Breast epithelium (tissue), 4 donors: Measurements from ENCODE around the gene GPR15LG. TPM values are rescaled to one million over a fixed set of nuclear protein-coding genes. Genes with fewer than 3 reads are reported as not detected.
A peak's percentile ranks its signal among the peaks of the same experiment; 100 is the strongest.

Source experiments
- DNase-seq, 2 donors: peaks; one replicate each; pipeline ENCODE4 v3.0.0-alpha.2; 2019; ENCODE audit warnings: low spot score in 2 of 2
- H3K27ac ChIP-seq, 2 donors: fragments of 200-600 bp; sonication (generic) in 1 of 2; one replicate each; pipeline ENCODE4 v1.5.1; 2016 to 2019; ENCODE audit warnings: mild to moderate bottlenecking in 1 of 2
- H3K27me3 ChIP-seq, 2 donors: fragments of 200-600 bp; sonication (generic) in 1 of 2; one replicate each; pipeline versions ENCODE4 v1.5.1 to v1.6.0; 2017 to 2019; ENCODE audit warnings: control low read depth in 1 of 2, mild to moderate bottlenecking in 1 of 2
- H3K36me3 ChIP-seq: fragments of 200-600 bp; one replicate; pipeline ENCODE4 v1.5.1; 2019
- H3K4me1 ChIP-seq, 2 donors: fragments of 200-600 bp; sonication (generic); one replicate each; pipeline ENCODE4 v1.5.1; 2016 to 2019; ENCODE audit warnings: control low read depth in 1 of 2
- H3K4me3 ChIP-seq, 3 donors: fragments of 200-600 bp; sonication (generic); 1 replicate in 2 of 3; 2 replicates in 1 of 3; pipeline ENCODE4 v1.5.1; 2016 to 2019; ENCODE audit warnings: mild to moderate bottlenecking in 3 of 3, moderate library complexity in 2 of 3
- H3K9me3 ChIP-seq, 2 donors: fragments of 200-600 bp; sonication (generic) in 1 of 2; one replicate each; pipeline ENCODE4 v1.5.1; 2016 to 2019; ENCODE audit warnings: control low read depth in 1 of 2
- POLR2A ChIP-seq: fragments of 450-650 bp; IDR thresholded peaks from one replicate; pipeline ENCODE4 v1.6.1; 2016; ENCODE audit warnings: antibody characterized with exemption, mild to moderate bottlenecking, moderate library complexity
- POLR2AphosphoS5 ChIP-seq, 3 donors: sonication (generic); formaldehyde crosslinking; IDR thresholded peaks; one replicate each; pipeline ENCODE4 v1.6.1; 2017; ENCODE audit warnings: antibody characterized with exemption in 3 of 3
- intact Hi-C: fragments of 100-400 bp; cut with DNase I; formaldehyde crosslinking; loops from one replicate; pipeline ENCODE4 v1.15.1; 2023; ENCODE audit warnings: low total_unique reads
- total RNA-seq, 3 donors: library from RNA; depleted of rRNA; stranded (reverse); fragments of >200 nt; gene quantifications; one replicate each; pipeline ENCODE4 v1.1.0, GENCODE V29; 2016
- TF ChIP-seq, protein P1 (sequence below), 3 donors: fragments of 450-650 bp; IDR thresholded peaks; one replicate each; pipeline ENCODE4 v1.5.1; 2016 to 2017; ENCODE audit warnings: antibody characterized with exemption in 3 of 3, mild to moderate bottlenecking in 3 of 3, moderate library complexity in 3 of 3

The GPR15LG gene
- total RNA-seq, 3 donors from 2014 or later, result 1.3 TPM; not detected in 2

DNA sequence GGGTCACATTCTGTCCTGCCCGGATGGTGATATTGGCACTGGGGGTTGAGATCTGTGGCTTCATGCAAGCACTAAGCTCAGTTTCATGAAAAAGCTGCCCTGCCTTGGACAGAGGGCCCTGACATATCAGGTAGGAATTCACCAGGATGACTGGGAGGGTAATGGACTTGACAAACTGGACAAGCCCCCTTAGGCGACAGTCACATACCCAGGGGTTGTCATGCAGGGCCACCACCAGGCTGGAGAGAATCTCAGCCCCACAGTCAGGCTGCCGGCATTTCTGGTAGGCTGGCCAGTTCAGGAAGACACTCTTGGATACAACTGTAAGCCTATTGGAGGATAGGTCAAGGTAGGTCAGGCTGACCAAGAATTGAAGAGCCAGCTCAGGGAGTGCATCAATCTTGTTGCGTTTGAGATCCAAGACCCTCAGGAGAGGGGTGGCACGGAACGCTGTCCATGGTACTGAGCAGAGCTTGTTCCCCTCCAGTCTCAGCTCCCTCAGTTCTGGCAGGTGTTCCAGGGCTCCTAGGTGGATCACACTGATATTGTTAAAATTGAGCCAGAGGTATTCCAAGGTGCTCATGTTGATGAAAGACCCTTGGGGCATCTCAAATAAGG is 50.9 kb downstream of the GPR15LG start:
- H3K4me3 ChIP-seq, result no peak overlapping the region
- intact Hi-C loops, result no loop called here
- H3K36me3 ChIP-seq, result no peaks in the 10 kb centered on the region
- no peaks in the 10 kb centered on the region for H3K27me3 ChIP-seq
- H3K9me3 ChIP-seq, result no peaks in the 10 kb centered on the region
- no peak overlapping the region for H3K27ac ChIP-seq
- DNase-seq, result no peak
- TF ChIP-seq, protein P1, sequence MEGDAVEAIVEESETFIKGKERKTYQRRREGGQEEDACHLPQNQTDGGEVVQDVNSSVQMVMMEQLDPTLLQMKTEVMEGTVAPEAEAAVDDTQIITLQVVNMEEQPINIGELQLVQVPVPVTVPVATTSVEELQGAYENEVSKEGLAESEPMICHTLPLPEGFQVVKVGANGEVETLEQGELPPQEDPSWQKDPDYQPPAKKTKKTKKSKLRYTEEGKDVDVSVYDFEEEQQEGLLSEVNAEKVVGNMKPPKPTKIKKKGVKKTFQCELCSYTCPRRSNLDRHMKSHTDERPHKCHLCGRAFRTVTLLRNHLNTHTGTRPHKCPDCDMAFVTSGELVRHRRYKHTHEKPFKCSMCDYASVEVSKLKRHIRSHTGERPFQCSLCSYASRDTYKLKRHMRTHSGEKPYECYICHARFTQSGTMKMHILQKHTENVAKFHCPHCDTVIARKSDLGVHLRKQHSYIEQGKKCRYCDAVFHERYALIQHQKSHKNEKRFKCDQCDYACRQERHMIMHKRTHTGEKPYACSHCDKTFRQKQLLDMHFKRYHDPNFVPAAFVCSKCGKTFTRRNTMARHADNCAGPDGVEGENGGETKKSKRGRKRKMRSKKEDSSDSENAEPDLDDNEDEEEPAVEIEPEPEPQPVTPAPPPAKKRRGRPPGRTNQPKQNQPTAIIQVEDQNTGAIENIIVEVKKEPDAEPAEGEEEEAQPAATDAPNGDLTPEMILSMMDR (IDR thresholded peaks at IDR 0.05), result no peak
- TF ChIP-seq POLR2A, result no peak
- H3K4me1 ChIP-seq, result no peaks in the 10 kb centered on the region

DNA sequence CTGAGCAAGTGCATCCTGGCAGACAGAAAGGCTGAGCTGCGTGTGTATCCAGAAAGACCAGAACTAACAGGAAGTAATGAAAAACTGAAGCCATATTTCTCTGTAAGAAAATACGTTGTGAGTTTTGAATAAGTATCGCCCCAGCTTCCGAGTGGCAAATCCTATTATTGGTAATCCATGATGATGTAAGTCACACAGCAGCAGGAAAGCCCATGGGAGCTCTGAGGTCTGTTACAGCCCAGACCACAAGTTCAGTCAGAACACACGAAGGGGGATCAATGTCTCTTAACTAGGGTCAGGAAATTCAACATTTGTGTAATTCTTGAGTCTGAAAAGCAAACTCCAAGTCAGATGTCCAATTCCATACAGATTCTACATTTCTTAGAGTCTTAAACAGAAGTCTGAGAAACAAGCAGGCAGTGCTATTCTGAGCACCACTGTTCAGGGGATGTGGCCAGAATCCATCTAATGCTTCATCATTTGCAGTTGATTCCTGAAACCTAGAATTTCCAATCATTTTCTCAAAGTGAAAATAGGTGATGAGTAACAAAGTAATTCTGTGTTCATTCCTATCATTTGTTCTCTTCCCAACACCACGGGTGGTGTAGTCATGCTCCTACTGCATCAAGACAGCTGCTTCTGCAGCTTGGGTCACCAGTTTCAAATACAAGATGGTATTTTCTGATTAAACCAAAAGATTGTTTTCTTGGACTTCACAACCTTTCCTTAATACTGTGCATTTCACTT is 52.0 kb downstream of the GPR15LG start, which contains the start of gene LRIT2:
Gene LRIT2, minus strand, starts transcription at position 118 of the 747 bp plus-strand sequence. Its CDS starts 24 bp downstream, at position 94.
- Histone ChIP-seq H3K27me3 (no peaks in the 10 kb centered on the region), H3K9me3 (no peaks in the 10 kb centered on the region), H3K36me3 (no peaks in the 10 kb centered on the region), H3K4me1 (no peaks in the 10 kb centered on the region), H3K27ac (no peak within 1 kb of the TSS), H3K4me3 (no peak within 1 kb of the TSS)
- intact Hi-C loops, result no loop called here
- DNase-seq, result no peak
- TF ChIP-seq POLR2AphosphoS5 (IDR thresholded peaks at IDR 0.05) (no peak), POLR2A (no peak)
- TF ChIP-seq, protein P1 (IDR thresholded peaks at IDR 0.05), result no peak

DNA sequence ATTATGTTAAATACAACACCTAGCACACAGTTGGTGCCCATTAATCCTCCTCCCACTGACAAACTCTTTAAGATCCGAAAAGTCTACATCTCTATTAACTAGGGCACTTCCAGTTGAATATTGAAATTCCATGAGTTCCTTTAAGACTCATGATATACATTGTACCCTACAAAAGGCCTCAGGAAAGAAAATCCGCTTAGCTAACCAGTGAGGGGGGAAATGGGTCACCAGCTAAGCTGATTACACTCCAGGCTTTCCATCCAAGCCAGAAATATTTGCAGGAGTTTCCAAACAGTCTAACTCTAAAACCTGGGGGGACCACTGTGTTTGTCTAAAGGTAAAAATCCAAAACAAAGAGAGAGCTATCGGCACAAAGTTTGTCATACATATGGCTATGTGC is 53.0 kb downstream of the GPR15LG start:
- TF ChIP-seq POLR2AphosphoS5 (IDR thresholded peaks at IDR 0.05) (no peak), POLR2A (no peak)
- TF ChIP-seq, protein P1 (IDR thresholded peaks at IDR 0.05), result no peak
- Histone ChIP-seq H3K36me3 (no peaks in the 10 kb centered on the region), H3K27me3 (no peaks in the 10 kb centered on the region), H3K4me1 (no peaks in the 10 kb centered on the region), H3K27ac (no peak overlapping the region), H3K9me3 (no peaks in the 10 kb centered on the region), H3K4me3 (no peak overlapping the region)
- DNase-seq, result no peak
- intact Hi-C loops, result no loop called here

DNA sequence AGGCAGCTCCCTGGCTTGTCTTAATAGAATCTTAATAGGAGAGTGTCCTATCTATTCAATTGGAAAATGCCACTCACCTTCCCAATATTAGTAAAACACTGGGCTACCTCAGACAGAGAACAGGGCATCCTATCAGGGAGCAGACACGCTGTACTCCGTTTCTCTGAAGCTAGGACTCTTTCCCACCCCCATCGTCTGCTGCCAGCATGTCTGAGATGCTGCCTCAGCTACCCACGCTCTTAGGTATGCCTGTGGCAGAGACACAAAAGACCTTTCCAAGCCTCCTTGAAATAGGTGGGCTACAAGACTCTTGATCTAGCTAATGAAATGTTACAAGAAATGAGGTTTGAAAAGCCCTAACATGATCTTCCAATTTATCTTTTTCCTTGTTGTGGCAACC is 54.2 kb downstream of the GPR15LG start:
- H3K27ac ChIP-seq, result no peak overlapping the region
- H3K36me3 ChIP-seq, result no peaks in the 10 kb centered on the region
- H3K27me3 ChIP-seq, result no peaks in the 10 kb centered on the region
- H3K9me3 ChIP-seq, result no peaks in the 10 kb centered on the region
- no peak overlapping the region for H3K4me3 ChIP-seq
- intact Hi-C loops, result no loop called here
- no peaks in the 10 kb centered on the region for H3K4me1 ChIP-seq
- no peak for TF ChIP-seq POLR2AphosphoS5 (IDR thresholded peaks at IDR 0.05)
- TF ChIP-seq POLR2A, result no peak
- TF ChIP-seq, protein P1 (IDR thresholded peaks at IDR 0.05), result no peak
- no peak for DNase-seq

DNA sequence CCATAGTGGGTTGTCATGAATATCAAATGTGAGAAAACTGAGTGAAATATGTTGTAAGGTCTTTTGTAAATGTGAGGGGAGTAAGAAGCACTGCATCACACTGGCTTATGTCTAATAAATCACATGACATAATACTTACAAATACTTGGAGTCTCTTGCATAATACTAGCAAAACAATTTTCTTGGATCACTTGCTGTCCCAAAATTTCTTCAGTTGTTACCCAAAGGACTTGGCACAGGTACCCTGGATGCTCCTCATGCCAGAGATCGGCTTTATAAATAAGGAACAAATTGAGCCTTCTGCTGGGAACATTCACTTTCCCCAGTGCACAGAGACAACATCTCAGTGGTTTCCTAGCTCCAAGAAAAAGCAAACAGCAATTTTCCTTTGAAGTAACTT is 56.8 kb downstream of the GPR15LG start:
- TF ChIP-seq, protein P1 (IDR thresholded peaks at IDR 0.05), result no peak
- TF ChIP-seq POLR2AphosphoS5 (IDR thresholded peaks at IDR 0.05), result peak in 1 of 3 donors; percentile 51
- H3K9me3 ChIP-seq, result no peaks in the 10 kb centered on the region
- H3K4me1 ChIP-seq, result no peaks in the 10 kb centered on the region
- no peak overlapping the region for H3K4me3 ChIP-seq
- no peaks in the 10 kb centered on the region for H3K36me3 ChIP-seq
- intact Hi-C loops, result no loop called here
- peak in 1 of 2 donors; percentile 77 for DNase-seq
- peaks cover 0 to 6% of the 10 kb centered on the region in 2 donors for H3K27me3 ChIP-seq
- H3K27ac ChIP-seq, result peak overlapping the region; percentile 44 to 69
